OCI-LY1 (cell line): Measurements from ENCODE around the gene ADGRG4.
A peak's percentile ranks its signal among the peaks of the same experiment; 100 is the strongest.
"Not testable (repeated sequence)": the region's sequence is repeated elsewhere in the genome, so short reads cannot be mapped to it uniquely, and the experiment has no call there.

Experiments
- H2AFZ ChIP-seq: fragments of 200-600 bp; sonication (generic), shearing (Covaris generic); 2 replicates; pipeline ENCODE4 v1.6.0; 2014; ENCODE audit warnings: antibody characterized with exemption, mild to moderate bottlenecking, low read length
- H3F3A ChIP-seq: fragments of 200-600 bp; sonication (generic), shearing (Covaris generic); 2 replicates; pipeline ENCODE4 v1.6.0; 2014; ENCODE audit warnings: mild to moderate bottlenecking, antibody characterized with exemption, low read length, moderate library complexity; ENCODE audit not compliant: insufficient read depth
- H3K27ac ChIP-seq: fragments of 200-600 bp; sonication (generic); 2 replicates; pipeline ENCODE4 v1.5.1; 2014; ENCODE audit warnings: low read length, mixed run types, mild to moderate bottlenecking, low read depth; ENCODE audit not compliant: poor library complexity, severe bottlenecking
- H3K27me3 ChIP-seq: fragments of 200-600 bp; sonication (generic); 2 replicates; pipeline ENCODE4 v1.6.0; 2014; ENCODE audit warnings: antibody characterized with exemption, mild to moderate bottlenecking, low read length, moderate library complexity; ENCODE audit not compliant: insufficient read depth
- H3K36me3 ChIP-seq: fragments of 200-600 bp; sonication (generic); 2 replicates; pipeline ENCODE4 v1.6.1; 2014; ENCODE audit warnings: mild to moderate bottlenecking, antibody characterized with exemption, low read length, moderate library complexity, mixed read lengths; ENCODE audit not compliant: insufficient read depth
- H3K4me1 ChIP-seq: fragments of 200-600 bp; sonication (generic); 2 replicates; pipeline ENCODE4 v1.5.1; 2014; ENCODE audit warnings: mild to moderate bottlenecking, low read length, moderate library complexity; ENCODE audit not compliant: insufficient read depth, severe bottlenecking
- H3K4me2 ChIP-seq: fragments of 200-600 bp; sonication (generic), shearing (Covaris generic); 2 replicates; pipeline ENCODE4 v1.6.1; 2014; ENCODE audit warnings: low read length
- H3K4me3 ChIP-seq: fragments of 200-600 bp; sonication (generic); 2 replicates; pipeline ENCODE4 v1.5.1; 2014; ENCODE audit warnings: low read length, low read depth, mild to moderate bottlenecking, mixed read lengths; ENCODE audit not compliant: poor library complexity, severe bottlenecking
- H3K79me2 ChIP-seq: fragments of 200-600 bp; shearing (Covaris generic); 2 replicates; pipeline ENCODE4 v1.6.1; 2016; ENCODE audit warnings: mixed run types, low read length, mixed read lengths; ENCODE audit not compliant: insufficient read depth
- H3K9ac ChIP-seq: fragments of 200-600 bp; sonication (generic), shearing (Covaris generic); 2 replicates; pipeline ENCODE4 v1.6.1; 2014; ENCODE audit warnings: mild to moderate bottlenecking, low read length, mixed read lengths
- H3K9me2 ChIP-seq: fragments of 200-600 bp; sonication (generic), shearing (Covaris generic); 2 replicates; pipeline ENCODE4 v1.6.1; 2014; ENCODE audit warnings: low read depth, mild to moderate bottlenecking, low read length, mixed read lengths
- H3K9me3 ChIP-seq: fragments of 200-600 bp; shearing (Covaris generic); 2 replicates; pipeline ENCODE4 v1.6.1; 2014; ENCODE audit warnings: low read length, mixed read lengths
- H4K20me1 ChIP-seq: fragments of 200-600 bp; sonication (generic), shearing (Covaris generic); 2 replicates; pipeline ENCODE4 v1.6.0; 2016; ENCODE audit warnings: mild to moderate bottlenecking, low read length; ENCODE audit not compliant: insufficient read depth
- CTCF ChIP-seq: fragments of 200-600 bp; sonication (generic), shearing (Covaris generic); IDR thresholded peaks from 2 replicates; pipeline ENCODE4 v1.5.1; 2017; ENCODE audit warnings: mild to moderate bottlenecking, antibody characterized with exemption, low read length, moderate library complexity, mixed read lengths
- EZH2 ChIP-seq: fragments of 200-600 bp; sonication (generic), shearing (Covaris generic); IDR thresholded peaks from 2 replicates; pipeline ENCODE4 v1.8.0; 2017; ENCODE audit warnings: borderline replicate concordance, mixed run types, mild to moderate bottlenecking, antibody characterized with exemption, low read length, moderate library complexity, mixed read lengths

ADGRG4 gene

DNA sequence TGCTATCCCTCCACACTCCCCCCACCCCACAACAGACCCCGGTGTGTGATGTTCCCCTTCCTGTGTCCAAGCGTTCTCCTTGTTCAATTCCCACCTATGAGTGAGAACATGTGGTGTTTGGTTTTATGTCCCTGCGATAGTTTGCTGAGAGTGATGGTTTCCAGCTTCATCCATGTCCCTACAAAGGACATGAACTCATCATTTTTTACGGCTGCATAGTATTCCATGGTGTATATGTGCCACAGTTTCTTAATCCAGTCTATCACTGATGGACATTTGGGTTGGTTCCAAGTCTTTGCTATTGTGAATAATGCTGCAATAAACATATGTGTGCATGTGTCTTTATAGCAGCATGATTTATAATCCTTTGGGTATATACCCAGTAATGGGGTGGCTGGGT, at the start of gene ADGRG4:
Gene ADGRG4, plus strand, starts transcription at position 243 of the 400 bp plus-strand sequence. CDS start 7,815 bp downstream, outside the sequence.
- H3F3A ChIP-seq, H3K4me2 ChIP-seq, H4K20me1 ChIP-seq, H3K36me3 ChIP-seq, H3K9me2 ChIP-seq, H3K9me3 ChIP-seq, H3K27ac ChIP-seq, H3K79me2 ChIP-seq, H3K4me3 ChIP-seq, H2AFZ ChIP-seq, H3K4me1 ChIP-seq, H3K9ac ChIP-seq, H3K27me3 ChIP-seq: not testable (repeated sequence)

DNA sequence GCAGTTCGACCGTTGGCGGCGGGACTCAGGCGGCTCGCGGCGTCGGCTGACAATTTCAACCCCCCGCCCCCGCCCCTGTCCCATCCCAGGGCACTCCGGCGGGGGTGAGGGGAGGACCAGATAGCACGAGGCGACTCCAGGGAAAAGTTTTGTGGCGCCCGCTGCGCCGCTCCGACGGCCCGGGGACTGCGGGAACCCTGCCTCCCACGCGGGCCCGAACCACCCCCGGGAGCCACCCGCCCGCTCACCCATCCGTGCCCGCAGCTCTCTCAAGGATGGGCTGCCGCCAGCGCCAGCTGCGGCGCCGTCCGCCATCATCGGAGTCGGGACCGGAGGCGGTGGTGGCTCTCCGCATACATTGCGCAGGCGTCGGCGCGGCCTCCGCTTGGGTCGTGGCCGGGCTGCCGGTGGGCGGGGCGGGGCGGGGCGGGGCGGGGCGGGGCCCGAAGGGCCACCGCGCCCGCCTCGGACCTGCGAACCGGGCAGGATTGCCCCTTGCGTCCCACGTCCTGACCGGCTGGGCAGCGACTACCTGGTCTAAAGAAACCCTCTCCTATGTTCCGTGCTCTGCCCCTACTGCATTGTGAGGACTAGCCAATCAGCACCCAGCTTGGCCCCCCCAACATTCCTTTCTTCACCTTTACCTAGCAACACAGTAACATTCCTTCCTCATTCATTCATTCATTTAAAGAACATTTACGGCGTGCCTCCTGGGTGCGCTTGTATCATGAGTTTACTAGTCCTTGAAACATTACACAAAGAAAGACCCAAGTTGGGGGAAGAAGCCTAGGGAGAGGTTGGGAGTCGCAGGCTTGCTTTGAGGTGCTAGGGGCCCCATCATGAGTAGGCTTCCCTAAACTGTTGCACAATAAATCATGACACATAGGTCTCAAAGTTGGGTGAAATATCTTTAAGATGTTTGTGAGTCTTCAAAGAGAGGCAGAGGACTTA, 49.4 kb upstream of the ADGRG4 start, which contains the start of gene MAP7D3:
Gene MAP7D3, minus strand, starts transcription at position 360 of the 951 bp plus-strand sequence. Its CDS starts 42 bp downstream, at position 318.
- H3K9me3 ChIP-seq, result no peaks in the 10 kb centered on the region
- no peaks in the 10 kb centered on the region for H4K20me1 ChIP-seq
- peak within 1 kb of the TSS; percentile 90 for H3K4me3 ChIP-seq
- H3F3A ChIP-seq, result no peaks in the 10 kb centered on the region
- peaks cover 9% of the 10 kb centered on the region; the same call in 1 of the 2 replicates for H3K79me2 ChIP-seq
- no peak for TF ChIP-seq EZH2
- TF ChIP-seq CTCF, result no peak
- peaks cover 15% of the 10 kb centered on the region for H3K4me1 ChIP-seq
- H3K36me3 ChIP-seq, result no peaks in the 10 kb centered on the region
- peak within 1 kb of the TSS; percentile 88 for H3K4me2 ChIP-seq
- no peaks in the 10 kb centered on the region for H3K27me3 ChIP-seq
- H3K9ac ChIP-seq, result peak within 1 kb of the TSS; percentile 93
- no peak within 1 kb of the TSS for H3K27ac ChIP-seq
- H3K9me2 ChIP-seq, result no peaks in the 10 kb centered on the region
- H2AFZ ChIP-seq, result no peak within 1 kb of the TSS

GRCh38 chrX:136255541-136255940, 45.2 kb upstream of the ADGRG4 start:
- no peak overlapping the region for H3K4me3 ChIP-seq
- H3K27ac ChIP-seq, result no peak overlapping the region
- H3K27me3 ChIP-seq, result no peaks in the 10 kb centered on the region

More at GRCh38 chrX:136255541-136255940, 45.2 kb upstream of the ADGRG4 start:
- H3K4me1 ChIP-seq, result peaks cover 4% of the 10 kb centered on the region
- H3K9me3 ChIP-seq, result no peaks in the 10 kb centered on the region
- H3K9ac ChIP-seq, result no peak overlapping the region
- TF ChIP-seq EZH2, result no peak
- TF ChIP-seq CTCF, result no peak
- H3K36me3 ChIP-seq, result no peaks in the 10 kb centered on the region
- H2AFZ ChIP-seq, result no peak overlapping the region
- H3K9me2 ChIP-seq, result no peaks in the 10 kb centered on the region
- no peaks in the 10 kb centered on the region for H3F3A ChIP-seq
- no peaks in the 10 kb centered on the region; the same call in 1 of the 2 replicates for H3K79me2 ChIP-seq
- no peaks in the 10 kb centered on the region for H4K20me1 ChIP-seq
- H3K4me2 ChIP-seq, result no peak overlapping the region
